Skeletal muscle satellite cell (primary cell): ENCODE data around the gene KCNIP1.

ENCODE experiments used
- H3K27me3 ChIP-seq: 2 replicates; pipeline ENCODE4 v1.7.0; 2013; ENCODE audit warnings: low read length; ENCODE audit not compliant: control insufficient read depth, insufficient read depth
- H3K36me3 ChIP-seq: 2 replicates; pipeline ENCODE4 v1.7.0; 2013; ENCODE audit warnings: mild to moderate bottlenecking, control low read depth, low read length; ENCODE audit not compliant: insufficient read depth
- H3K4me1 ChIP-seq: 2 replicates; pipeline ENCODE4 v1.7.0; 2013; ENCODE audit warnings: low read length; ENCODE audit not compliant: control insufficient read depth, insufficient read depth
- H3K4me2 ChIP-seq: 2 replicates; pipeline ENCODE4 v1.7.0; 2013; ENCODE audit warnings: mild to moderate bottlenecking, low read length
- H3K4me3 ChIP-seq: 2 replicates; pipeline ENCODE4 v1.7.0; 2013; ENCODE audit warnings: low read length
- H3K9ac ChIP-seq: 2 replicates; pipeline ENCODE4 v1.7.0; 2013; ENCODE audit warnings: mild to moderate bottlenecking, low read depth, low read length, moderate library complexity
- H3K9me3 ChIP-seq: replicated peaks from 2 replicates; pipeline ENCODE4 v1.7.0; 2013; ENCODE audit warnings: mild to moderate bottlenecking, control low read depth, low read length

Gene KCNIP1

GRCh38 chr5:170473642-170474041, 30.2 kb upstream of the KCNIP1 start:
- Histone ChIP-seq H3K9me3 (no peaks in the 10 kb centered on the region), H3K27me3 (no peaks in the 10 kb centered on the region), H3K9ac (no peak overlapping the region), H3K4me2 (no peak overlapping the region), H3K36me3 (no peaks in the 10 kb centered on the region), H3K4me3 (no peak overlapping the region), H3K4me1 (no peaks in the 10 kb centered on the region)

GRCh38 chr5:170474489-170475274, 29.1 kb upstream of the KCNIP1 start:
- H3K27me3 ChIP-seq, result no peaks in the 10 kb centered on the region
- no peak overlapping the region for H3K4me3 ChIP-seq

DNA sequence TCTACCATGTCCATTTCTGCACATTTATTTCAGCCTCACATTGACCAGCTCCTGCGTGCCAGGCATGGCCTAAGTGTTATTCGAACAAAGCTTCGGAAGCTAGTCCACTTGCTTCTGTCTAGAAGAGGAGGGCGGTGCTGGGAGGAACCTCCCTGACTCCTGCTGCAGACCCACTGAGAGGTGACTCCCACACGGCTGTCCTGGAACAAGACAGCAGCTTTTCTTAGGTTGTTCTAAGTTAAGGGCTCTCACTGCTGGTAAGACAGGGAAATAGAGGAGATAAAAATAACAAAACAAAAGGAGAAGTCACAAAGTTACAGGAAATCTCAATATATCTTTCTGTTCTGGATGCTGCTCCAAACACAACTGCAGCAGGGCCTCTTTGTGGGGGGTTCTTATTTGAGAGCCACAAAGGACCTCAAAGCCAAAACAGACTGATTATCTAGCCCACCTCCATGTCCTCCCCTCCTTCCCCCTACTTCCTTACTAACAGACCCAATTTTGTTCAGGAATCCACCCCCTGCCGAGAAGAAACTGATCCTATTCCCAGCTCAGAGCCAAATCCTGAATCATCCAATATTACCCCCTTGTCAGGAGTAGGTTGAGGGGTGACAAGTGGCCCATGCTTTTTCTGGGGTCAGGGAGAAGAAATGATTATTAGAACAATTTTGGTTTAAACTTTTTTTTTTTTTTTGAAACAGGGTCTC, 28.4 kb upstream of the KCNIP1 start:
- H3K4me1 ChIP-seq, result no peaks in the 10 kb centered on the region
- H3K36me3 ChIP-seq, result no peaks in the 10 kb centered on the region
- H3K4me3 ChIP-seq, result no peak overlapping the region
- no peaks in the 10 kb centered on the region for H3K27me3 ChIP-seq
- no peak overlapping the region for H3K4me2 ChIP-seq
- no peak overlapping the region for H3K9ac ChIP-seq
- H3K9me3 ChIP-seq, result no peaks in the 10 kb centered on the region

More at GRCh38 chr5:170474489-170475274, 29.1 kb upstream of the KCNIP1 start:
- Histone ChIP-seq H3K9ac (no peak overlapping the region), H3K4me2 (no peak overlapping the region), H3K9me3 (no peaks in the 10 kb centered on the region), H3K36me3 (no peaks in the 10 kb centered on the region), H3K4me1 (no peaks in the 10 kb centered on the region)

- H3K27me3 ChIP-seq, result no peaks in the 10 kb centered on the region
- H3K4me1 ChIP-seq, result no peaks in the 10 kb centered on the region
- H3K4me3 ChIP-seq, result no peak overlapping the region
- H3K9me3 ChIP-seq, result no peaks in the 10 kb centered on the region
- H3K9ac ChIP-seq, result no peak overlapping the region
- no peaks in the 10 kb centered on the region for H3K36me3 ChIP-seq
- H3K4me2 ChIP-seq, result no peak overlapping the region
Observed at GRCh38 chr5:170476704-170477103, 27.1 kb upstream of the KCNIP1 start.

DNA sequence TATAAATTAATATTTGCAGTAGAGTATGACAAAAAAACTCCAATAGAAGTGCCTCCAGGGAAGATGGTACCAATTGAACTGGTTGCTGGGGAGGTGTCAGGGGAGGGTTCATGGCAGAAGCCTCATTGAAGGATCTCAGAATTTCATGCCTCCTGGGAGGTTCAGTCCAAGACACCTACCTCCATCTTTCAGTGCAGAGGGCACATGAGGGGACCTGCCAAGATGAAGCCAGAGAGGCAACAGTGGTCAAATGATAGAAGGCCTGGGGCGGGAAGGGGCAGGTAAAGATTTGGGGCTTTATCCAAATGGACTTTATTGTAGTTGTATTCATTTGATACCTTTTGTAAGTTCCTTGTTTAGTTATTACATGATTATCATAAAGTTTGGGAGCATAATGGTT, 25.9 kb upstream of the KCNIP1 start:
- H3K36me3 ChIP-seq, result no peaks in the 10 kb centered on the region
- no peak overlapping the region for H3K9ac ChIP-seq
- H3K4me3 ChIP-seq, result no peak overlapping the region
- no peaks in the 10 kb centered on the region for H3K4me1 ChIP-seq
- no peaks in the 10 kb centered on the region for H3K27me3 ChIP-seq
- no peaks in the 10 kb centered on the region for H3K9me3 ChIP-seq
- no peak overlapping the region for H3K4me2 ChIP-seq

DNA sequence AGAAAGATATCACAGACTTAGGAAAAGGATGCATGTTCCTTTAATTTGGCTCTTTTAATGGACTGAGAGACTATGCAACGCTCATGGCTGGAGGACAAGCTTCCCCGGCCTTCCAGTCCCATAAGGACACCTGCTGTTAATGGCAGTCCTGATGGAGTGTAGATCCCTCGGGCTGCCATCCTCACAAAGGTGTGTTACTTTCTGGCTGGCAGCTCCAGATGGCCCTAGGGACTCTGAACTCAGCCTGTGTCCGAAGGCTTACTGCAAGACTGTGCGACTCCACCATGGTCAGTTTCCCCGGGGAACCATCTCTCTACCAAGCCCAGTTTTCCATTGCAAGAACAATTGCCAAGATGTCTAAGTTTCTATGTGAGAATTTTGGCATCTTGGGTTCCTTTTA, 25.5 kb upstream of the KCNIP1 start:
- H3K4me2 ChIP-seq, result no peak overlapping the region
- no peak overlapping the region for H3K9ac ChIP-seq
- no peaks in the 10 kb centered on the region for H3K9me3 ChIP-seq
- no peaks in the 10 kb centered on the region for H3K4me1 ChIP-seq
- H3K4me3 ChIP-seq, result no peak overlapping the region
- H3K36me3 ChIP-seq, result no peaks in the 10 kb centered on the region
- no peaks in the 10 kb centered on the region for H3K27me3 ChIP-seq

DNA sequence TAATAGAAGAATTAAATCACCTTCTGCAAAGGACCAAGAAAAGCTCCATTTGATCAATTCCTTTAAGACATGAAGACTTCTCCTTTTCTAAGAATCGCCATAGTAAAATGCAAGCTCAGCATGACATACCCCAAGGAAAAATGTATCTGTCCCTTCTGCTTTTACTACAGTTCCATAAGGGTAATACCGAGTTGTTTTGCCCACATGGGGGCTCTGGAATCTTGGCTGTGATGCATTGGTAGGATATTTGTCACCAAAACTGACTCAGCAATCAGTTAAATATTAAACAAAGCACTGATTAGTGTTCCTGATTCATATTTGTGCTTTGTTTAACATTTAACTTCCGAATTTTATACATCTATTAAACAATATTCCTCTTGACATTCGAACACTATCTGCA, 24.3 kb upstream of the KCNIP1 start:
- Histone ChIP-seq H3K4me2 (no peak overlapping the region), H3K9me3 (no peaks in the 10 kb centered on the region), H3K36me3 (no peaks in the 10 kb centered on the region), H3K27me3 (no peaks in the 10 kb centered on the region), H3K4me1 (peaks cover 6% of the 10 kb centered on the region), H3K4me3 (no peak overlapping the region), H3K9ac (no peak overlapping the region)

DNA sequence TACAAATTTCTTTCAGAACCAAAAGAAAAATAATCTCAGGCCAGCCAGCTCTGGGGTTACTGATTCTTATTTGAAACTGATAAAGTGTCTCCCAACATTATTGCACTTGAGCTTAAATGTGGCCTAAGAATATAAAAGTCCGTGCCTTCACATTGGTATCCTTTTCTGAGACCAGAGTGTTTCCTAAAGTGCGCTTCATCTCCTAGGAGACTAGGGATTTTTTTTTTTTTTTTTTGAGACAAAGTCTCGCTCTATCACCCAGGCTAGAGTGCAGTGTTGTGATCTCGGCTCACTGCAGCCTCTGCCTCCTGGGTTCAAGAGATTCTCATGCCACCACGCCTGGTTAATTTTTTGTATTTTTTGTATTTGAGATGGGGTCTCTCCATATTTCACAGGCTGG, 23.6 kb upstream of the KCNIP1 start:
- Histone ChIP-seq H3K4me3 (no peak overlapping the region), H3K9ac (no peak overlapping the region), H3K9me3 (no peaks in the 10 kb centered on the region), H3K4me1 (peaks cover 6% of the 10 kb centered on the region), H3K36me3 (no peaks in the 10 kb centered on the region), H3K27me3 (no peaks in the 10 kb centered on the region), H3K4me2 (no peak overlapping the region)

DNA sequence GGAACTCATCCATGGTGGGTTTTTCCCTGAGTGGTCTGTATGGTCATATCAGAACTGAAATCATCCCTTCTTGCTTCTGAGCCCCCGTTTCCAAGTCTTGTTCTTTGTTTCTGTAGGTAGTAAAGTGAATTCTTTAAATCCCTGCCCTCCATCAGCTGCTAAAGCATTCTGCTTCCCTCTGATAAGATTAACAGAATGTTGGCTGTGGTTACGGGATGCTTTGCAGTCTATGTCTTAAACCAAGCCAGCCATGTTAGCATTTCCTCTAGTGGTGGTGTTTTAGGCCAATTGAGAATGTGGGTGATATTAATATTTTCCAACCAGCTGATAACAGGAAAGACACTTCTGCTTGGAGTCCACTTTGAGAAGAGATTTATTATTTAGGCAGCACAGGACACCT, 22.0 kb upstream of the KCNIP1 start:
- Histone ChIP-seq H3K4me2 (no peak overlapping the region), H3K36me3 (no peaks in the 10 kb centered on the region), H3K4me1 (peaks cover 6% of the 10 kb centered on the region), H3K9me3 (no peaks in the 10 kb centered on the region), H3K9ac (no peak overlapping the region), H3K27me3 (no peaks in the 10 kb centered on the region), H3K4me3 (no peak overlapping the region)

DNA sequence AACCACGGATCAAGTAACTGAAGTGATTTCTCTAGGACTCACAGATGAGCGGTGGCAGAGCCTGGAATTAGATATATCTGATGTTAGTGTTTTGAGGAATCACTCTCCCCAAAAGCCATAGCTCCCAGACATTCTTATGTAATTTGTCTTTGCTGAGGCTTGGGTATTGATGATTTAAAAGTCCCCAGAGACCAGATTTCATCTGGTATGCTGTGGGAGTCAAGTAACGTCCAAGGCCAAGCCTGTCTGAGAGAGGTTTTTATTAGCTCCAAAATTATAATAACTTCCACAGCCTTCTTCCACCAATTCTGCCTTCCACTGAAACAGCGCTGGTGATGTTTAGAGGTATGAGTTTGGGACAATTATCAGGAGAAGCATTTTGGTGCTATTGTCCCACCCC, 21.3 kb upstream of the KCNIP1 start:
- H3K9ac ChIP-seq, result no peak overlapping the region
- H3K4me3 ChIP-seq, result no peak overlapping the region
- no peaks in the 10 kb centered on the region for H3K9me3 ChIP-seq

DNA sequence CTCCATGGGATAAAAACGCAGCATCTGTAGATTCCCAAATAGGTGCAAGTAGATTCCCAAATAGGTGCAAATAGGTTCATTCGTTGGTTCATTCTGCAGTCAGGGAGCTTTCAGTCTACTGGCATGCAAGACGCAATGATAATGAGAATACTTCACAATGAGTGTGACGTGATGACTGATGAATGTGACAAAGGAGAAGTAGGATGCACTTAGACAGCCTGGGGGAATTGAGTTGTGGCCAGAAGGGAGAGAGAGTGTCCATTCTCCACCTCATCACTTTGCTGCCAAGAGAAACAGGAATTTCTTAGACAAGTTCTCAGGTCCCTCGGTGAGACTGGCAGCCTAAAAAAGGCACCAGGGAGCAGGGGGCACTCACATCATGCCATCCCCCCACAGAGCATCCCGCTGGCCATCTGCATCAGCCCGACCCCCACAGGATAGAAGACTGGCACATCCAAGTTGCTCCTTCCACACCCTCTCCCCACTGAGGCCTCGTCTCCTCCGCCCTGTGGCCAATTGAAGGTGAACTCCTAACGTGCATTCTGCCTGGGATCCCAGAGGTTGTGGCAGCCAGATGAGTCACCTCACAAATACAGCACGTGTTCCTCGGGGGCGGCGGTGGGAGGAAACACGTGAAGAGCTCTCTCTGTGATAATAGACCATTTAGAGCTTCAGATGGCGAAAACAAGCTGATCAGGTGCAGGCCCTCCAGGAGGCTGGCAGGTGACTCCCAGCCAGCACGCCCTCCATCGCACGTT, 19.9 kb upstream of the KCNIP1 start:
- no peaks in the 10 kb centered on the region for H3K9me3 ChIP-seq
- no peaks in the 10 kb centered on the region for H3K27me3 ChIP-seq
- no peaks in the 10 kb centered on the region for H3K36me3 ChIP-seq
- H3K4me3 ChIP-seq, result no peak overlapping the region
- H3K9ac ChIP-seq, result no peak overlapping the region
- H3K4me2 ChIP-seq, result no peak overlapping the region
- H3K4me1 ChIP-seq, result peaks cover 6% of the 10 kb centered on the region

More for the DNA sequence above, 21.3 kb upstream of the KCNIP1 start:
- Histone ChIP-seq H3K4me2 (no peak overlapping the region), H3K27me3 (no peaks in the 10 kb centered on the region), H3K36me3 (no peaks in the 10 kb centered on the region), H3K4me1 (peaks cover 6% of the 10 kb centered on the region)
